ENCODE results near the gene LRRC51.

DNA sequence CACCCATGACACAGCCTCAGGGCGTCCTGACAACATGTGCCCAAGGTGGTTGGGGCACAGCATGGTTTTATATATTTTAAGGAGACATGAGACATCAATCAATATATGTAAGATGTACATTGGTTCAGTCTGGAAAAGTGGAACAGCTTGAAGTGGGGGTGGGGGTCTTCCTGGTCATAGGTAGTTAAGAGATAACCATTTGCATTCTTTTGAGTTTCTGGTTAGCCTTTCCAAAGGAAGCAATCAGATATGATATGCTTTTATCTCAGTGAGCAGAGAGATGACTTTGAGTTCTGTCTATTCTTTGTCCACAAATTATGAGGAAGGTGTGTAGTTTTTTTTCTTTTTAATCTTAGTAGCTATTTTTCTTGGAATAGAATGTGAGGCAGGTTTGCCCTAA, 42.0 kb downstream of the LRRC51 start:
- TF ChIP-seq, protein P1, sequence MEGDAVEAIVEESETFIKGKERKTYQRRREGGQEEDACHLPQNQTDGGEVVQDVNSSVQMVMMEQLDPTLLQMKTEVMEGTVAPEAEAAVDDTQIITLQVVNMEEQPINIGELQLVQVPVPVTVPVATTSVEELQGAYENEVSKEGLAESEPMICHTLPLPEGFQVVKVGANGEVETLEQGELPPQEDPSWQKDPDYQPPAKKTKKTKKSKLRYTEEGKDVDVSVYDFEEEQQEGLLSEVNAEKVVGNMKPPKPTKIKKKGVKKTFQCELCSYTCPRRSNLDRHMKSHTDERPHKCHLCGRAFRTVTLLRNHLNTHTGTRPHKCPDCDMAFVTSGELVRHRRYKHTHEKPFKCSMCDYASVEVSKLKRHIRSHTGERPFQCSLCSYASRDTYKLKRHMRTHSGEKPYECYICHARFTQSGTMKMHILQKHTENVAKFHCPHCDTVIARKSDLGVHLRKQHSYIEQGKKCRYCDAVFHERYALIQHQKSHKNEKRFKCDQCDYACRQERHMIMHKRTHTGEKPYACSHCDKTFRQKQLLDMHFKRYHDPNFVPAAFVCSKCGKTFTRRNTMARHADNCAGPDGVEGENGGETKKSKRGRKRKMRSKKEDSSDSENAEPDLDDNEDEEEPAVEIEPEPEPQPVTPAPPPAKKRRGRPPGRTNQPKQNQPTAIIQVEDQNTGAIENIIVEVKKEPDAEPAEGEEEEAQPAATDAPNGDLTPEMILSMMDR (IDR thresholded peaks at IDR 0.05; ENCODE audit: low read depth, low read length) = no peak
- TF ChIP-seq POLR2A (IDR thresholded peaks at IDR 0.05; ENCODE audit: extremely low read depth, insufficient read length) (no peak), MAX (IDR thresholded peaks at IDR 0.05; ENCODE audit: low read depth, low read length) (no peak)

Measured in NB4 (cell line).